H1 (cell line): ENCODE results near the gene DNMT3L. TPM values are rescaled to one million over a fixed set of nuclear protein-coding genes. Genes with fewer than 3 reads are reported as not detected.
"Not testable (repeated sequence)": the region's sequence is repeated elsewhere in the genome, so short reads cannot be mapped to it uniquely, and the experiment has no call there.

Source experiments
- CTCF ChIA-PET: fragments of 300-600 bp; sonication (Branson Sonifier 250); formaldehyde crosslinking; loops from one replicate; lab custom pipeline; 2021; ENCODE audit not compliant: partially characterized antibody; lab: Charles Lee
- POLR2A ChIA-PET: fragments of 300-600 bp; sonication (Branson Sonifier 250); formaldehyde crosslinking; loops from one replicate; lab custom pipeline; 2021; ENCODE audit warnings: inconsistent platforms; ENCODE audit not compliant: partially characterized antibody; lab: Charles Lee
- DNase-seq, 2 experiments: peaks; one replicate each; pipeline versions ENCODE4 v3.0.0 to v3.0.0-alpha.2; 2010 to 2022; ENCODE audit warnings: low spot score in 2 of 2, low read depth in 1 of 2, mixed read lengths in 1 of 2
- FAIRE-seq: peaks from 2 replicates; lab custom pipeline; 2011; peaks lifted over from hg19 to GRCh38; lab: Jason Lieb, UNC
- H2AFZ ChIP-seq: 2 replicates; pipeline ENCODE4 v1.8.1; 2012; ENCODE audit warnings: low read length, inconsistent platforms
- H2AK5ac ChIP-seq: 2 replicates; pipeline ENCODE4 v1.6.1; 2013; ENCODE audit warnings: low read depth, low read length
- H2BK120ac ChIP-seq: replicated peaks from 2 replicates; pipeline ENCODE3; 2013; ENCODE audit warnings: low read depth, low read length, inconsistent platforms
- H2BK12ac ChIP-seq: 2 replicates; pipeline ENCODE4 v1.6.1; 2013; ENCODE audit warnings: low read depth, low read length
- H2BK15ac ChIP-seq: 2 replicates; pipeline ENCODE4 v1.6.1; 2013; ENCODE audit warnings: low read length
- H2BK20ac ChIP-seq: 2 replicates; pipeline ENCODE4 v1.6.1; 2013; ENCODE audit warnings: low read length
- H2BK5ac ChIP-seq: 2 replicates; pipeline ENCODE4 v1.6.1; 2013; ENCODE audit warnings: low read depth, low read length
- H3K14ac ChIP-seq: 2 replicates; pipeline ENCODE4 v1.6.1; 2013; ENCODE audit warnings: inconsistent platforms; ENCODE audit not compliant: insufficient read length
- H3K18ac ChIP-seq: 2 replicates; pipeline ENCODE4 v1.6.1; 2013; ENCODE audit warnings: low read length; ENCODE audit errors: extremely low read depth
- H3K23ac ChIP-seq: 2 replicates; pipeline ENCODE4 v1.6.1; 2013; ENCODE audit warnings: inconsistent platforms; ENCODE audit not compliant: insufficient read length
- H3K23me2 ChIP-seq: 2 replicates; pipeline ENCODE4 v1.6.1; 2013; ENCODE audit warnings: low read depth, low read length
- H3K27ac ChIP-seq: 2 replicates; pipeline ENCODE4 v1.6.1; 2011; ENCODE audit warnings: low read depth, low read length, inconsistent platforms
- H3K27me3 ChIP-seq, 4 experiments: replicated peaks in 1 of 4; 1 replicate in 1 of 4; 2 replicates in 3 of 4; pipeline versions ENCODE4 v1.6.1 to v1.8.1; 2011 to 2013; ENCODE audit warnings: low read length in 3 of 4, mild to moderate bottlenecking in 3 of 4, inconsistent platforms in 2 of 4, mixed read lengths in 2 of 4, moderate library complexity in 1 of 4; ENCODE audit not compliant: control insufficient read depth in 3 of 4, insufficient read depth in 3 of 4; ENCODE audit errors: extremely low read depth in 1 of 4
- H3K36me3 ChIP-seq, 4 experiments: 2 replicates each; pipeline versions ENCODE4 v1.6.1 to v1.8.1; 2011 to 2013; ENCODE audit warnings: mild to moderate bottlenecking in 4 of 4, low read length in 3 of 4, moderate library complexity in 2 of 4, control low read depth in 1 of 4, inconsistent platforms in 1 of 4; ENCODE audit not compliant: insufficient read depth in 4 of 4, control insufficient read depth in 2 of 4
- H3K4ac ChIP-seq: replicated peaks from 2 replicates; pipeline ENCODE3; 2013; ENCODE audit warnings: low read length, low read depth, mixed read lengths, inconsistent platforms; ENCODE audit not compliant: insufficient read length
- H3K4me1 ChIP-seq, 4 experiments: replicated peaks in 1 of 4; 1 replicate in 1 of 4; 2 replicates in 3 of 4; pipeline versions ENCODE4 v1.6.1 to v1.8.1; 2011 to 2013; ENCODE audit warnings: low read length in 3 of 4, inconsistent platforms in 2 of 4, mixed read lengths in 1 of 4; ENCODE audit not compliant: insufficient read depth in 4 of 4, control insufficient read depth in 3 of 4
- H3K4me2 ChIP-seq, 2 experiments: 2 replicates each; pipeline versions ENCODE4 v1.6.1 to v1.8.1; 2011 to 2013; ENCODE audit warnings: low read depth in 2 of 2, low read length in 2 of 2, control low read depth in 1 of 2, inconsistent platforms in 1 of 2, mild to moderate bottlenecking in 1 of 2; ENCODE audit not compliant: insufficient read depth in 1 of 2
- H3K4me3 ChIP-seq, 4 experiments: fragments of 200-600, 300-600 bp in 1 of 4; sonication (generic), shearing (Covaris generic), sonication (Bioruptor Twin) in 1 of 4; 2 replicates each; pipeline versions ENCODE4 v1.5.1 to v1.8.1; 2011 to 2016; ENCODE audit warnings: low read length in 4 of 4, low read depth in 3 of 4, control low read depth in 2 of 4, inconsistent platforms in 2 of 4, mild to moderate bottlenecking in 2 of 4, mixed read lengths in 1 of 4, moderate library complexity in 1 of 4; ENCODE audit not compliant: insufficient read depth in 2 of 4; ENCODE audit errors: extremely low read depth in 1 of 4
- H3K56ac ChIP-seq: replicated peaks from 2 replicates; pipeline ENCODE3; 2013; ENCODE audit warnings: low read depth, mild to moderate bottlenecking, mixed read lengths, low read length, inconsistent platforms; ENCODE audit not compliant: insufficient read length
- H3K79me1 ChIP-seq: 2 replicates; pipeline ENCODE4 v1.6.1; 2013; ENCODE audit warnings: low read depth, low read length, control low read depth
- H3K79me2 ChIP-seq, 2 experiments: 2 replicates each; pipeline versions ENCODE4 v1.6.1 to v1.8.1; 2012 to 2013; ENCODE audit warnings: low read length in 2 of 2, mild to moderate bottlenecking in 2 of 2, inconsistent platforms in 1 of 2; ENCODE audit not compliant: insufficient read depth in 2 of 2, control insufficient read depth in 1 of 2
- H3K9ac ChIP-seq, 4 experiments: replicated peaks in 1 of 4; 1 replicate in 1 of 4; 2 replicates in 3 of 4; pipeline versions ENCODE4 v1.6.1 to v1.8.1; 2011 to 2013; ENCODE audit warnings: low read depth in 3 of 4, low read length in 3 of 4, control low read depth in 2 of 4, mild to moderate bottlenecking in 2 of 4, moderate library complexity in 2 of 4, inconsistent platforms in 1 of 4; ENCODE audit errors: extremely low read depth in 1 of 4
- H3K9me3 ChIP-seq, 2 experiments: 2 replicates each; pipeline versions ENCODE4 v1.6.1 to v1.8.1; 2012 to 2013; ENCODE audit warnings: mild to moderate bottlenecking in 2 of 2, moderate library complexity in 2 of 2, control low read depth in 1 of 2, inconsistent platforms in 1 of 2, low read depth in 1 of 2, low read length in 1 of 2, mixed read lengths in 1 of 2; ENCODE audit not compliant: insufficient read depth in 2 of 2
- H4K20me1 ChIP-seq, 2 experiments: replicated peaks in 1 of 2; 2 replicates each; pipeline versions ENCODE3 to v1.8.1; 2011 to 2013; ENCODE audit warnings: inconsistent platforms in 2 of 2, low read length in 2 of 2, mild to moderate bottlenecking in 1 of 2; ENCODE audit not compliant: insufficient read depth in 2 of 2, control insufficient read depth in 1 of 2
- H4K5ac ChIP-seq: 2 replicates; pipeline ENCODE4 v1.6.1; 2013; ENCODE audit warnings: low read length, low read depth, mixed read lengths, inconsistent platforms; ENCODE audit not compliant: insufficient read length
- H4K8ac ChIP-seq: 2 replicates; pipeline ENCODE4 v1.8.0; 2013; ENCODE audit warnings: mild to moderate bottlenecking, moderate library complexity, low read length, inconsistent platforms; ENCODE audit not compliant: insufficient read depth; ENCODE audit errors: extremely low read depth
- H4K91ac ChIP-seq: replicated peaks from 2 replicates; pipeline ENCODE3; 2013; ENCODE audit warnings: low read length, mixed read lengths, inconsistent platforms; ENCODE audit not compliant: insufficient read length
- WGBS, 2 experiments: shearing (Covaris generic) in 1 of 2; methylation state at CpG; one replicate each; pipeline versions ENCODE4 v1.1.6 to v1.1.7; 2013 to 2015; ENCODE audit warnings: low lambda C conversion rate in 2 of 2, mixed read lengths in 2 of 2, inconsistent platforms in 1 of 2, low coverage in 1 of 2, missing lambda C conversion rate in 1 of 2; ENCODE audit not compliant: insufficient replicate concordance in 2 of 2, insufficient coverage in 1 of 2, insufficient read length in 1 of 2; ENCODE audit errors: extremely low coverage in 1 of 2, missing lambda C conversion rate in 1 of 2; 5-methylcytosine and 5-hydroxymethylcytosine counted together
- polyA plus RNA-seq, 7 experiments: library from polyadenylated mRNA; depleted of rRNA in 3 of 7; stranded (reverse) in 5 of 7; unstranded in 2 of 7; fragments of >200 nt in 5 of 7; fragments of 200-250 nt in 2 of 7; gene quantifications; 1 replicate in 5 of 7; 2 replicates in 1 of 7; 4 replicates in 1 of 7; pipeline versions ENCODE4 v1.2.1 to v1.2.3, GENCODE V29; 2011 to 2013; ENCODE audit warnings: missing spikeins in 2 of 7, mixed read lengths in 2 of 7
- total RNA-seq: library from RNA; stranded (reverse); fragmentation: NEBNext Ultra II Directional; extraction: Animal tissue kit (Norgen Biotek cat#: 25700); gene quantifications from 2 replicates; pipeline ENCODE4 v1.2.1, GENCODE V29; 2021

The DNMT3L gene
- total and polyA plus RNA-seq, 2 of the 8 experiments (the other 6 are each of a cell fraction or from before 2014, with no cell fraction given) = 0.06 TPM; not detected in 1

DNA sequence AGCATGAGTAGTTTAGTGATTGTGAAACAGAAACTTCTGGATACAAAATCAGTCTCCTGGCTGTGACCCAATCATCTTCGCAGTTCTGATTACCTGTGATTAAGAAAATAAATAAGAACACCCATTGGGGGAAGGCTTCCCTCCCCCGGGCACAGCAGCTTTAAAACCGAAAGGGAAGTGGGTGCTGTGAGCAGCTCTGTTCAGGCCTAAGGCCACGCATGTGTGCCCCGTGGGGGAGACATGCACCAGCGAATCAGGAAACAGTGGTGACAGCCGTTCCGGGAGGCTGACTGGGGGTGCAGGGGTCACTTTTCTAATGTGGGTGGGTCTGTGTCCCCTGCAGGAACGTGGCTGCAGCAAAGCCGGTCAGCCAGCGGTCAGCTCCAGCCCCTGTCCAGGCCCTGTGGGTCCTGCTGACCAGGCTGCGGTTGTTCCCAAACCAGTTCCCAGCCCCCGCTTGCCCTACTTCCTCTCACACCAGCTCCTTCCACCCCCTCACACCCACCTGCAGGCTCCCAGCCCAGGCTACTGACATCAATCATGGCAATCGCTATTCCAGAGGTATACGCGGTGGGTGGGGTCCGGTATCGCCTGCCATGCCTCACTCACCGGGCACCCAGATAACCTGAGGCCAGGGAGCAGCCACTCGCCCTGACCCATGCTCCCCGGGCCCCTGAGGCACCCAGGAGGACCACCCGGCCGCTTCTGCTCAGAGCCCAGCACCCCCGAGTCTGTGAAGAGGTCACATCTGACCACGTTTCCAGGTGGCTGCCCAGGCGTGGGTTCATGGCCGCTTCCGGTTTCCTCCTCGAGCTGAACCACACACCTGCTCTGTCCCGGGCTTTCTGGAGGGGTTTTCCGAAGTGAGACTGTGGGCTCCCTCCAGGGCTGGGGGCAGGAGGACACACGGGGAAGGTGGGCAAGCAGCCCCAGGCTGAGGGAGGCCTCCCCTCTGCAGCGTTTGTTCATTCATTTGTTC, 54.7 kb downstream of the DNMT3L start:
- DNase-seq, H3K9me3 ChIP-seq, H3K56ac ChIP-seq, H4K91ac ChIP-seq, H3K4me1 ChIP-seq, H3K36me3 ChIP-seq, H3K9ac ChIP-seq, H3K79me2 ChIP-seq, H3K79me1 ChIP-seq, H3K4me3 ChIP-seq, H2BK120ac ChIP-seq, H2BK20ac ChIP-seq, H2BK5ac ChIP-seq, H2AFZ ChIP-seq, H4K20me1 ChIP-seq, H3K18ac ChIP-seq, H2BK15ac ChIP-seq, H3K4me2 ChIP-seq, H3K27ac ChIP-seq, FAIRE-seq, CTCF ChIA-PET, H3K23ac ChIP-seq, H3K14ac ChIP-seq, POLR2A ChIA-PET, H4K8ac ChIP-seq, H3K4ac ChIP-seq, H3K27me3 ChIP-seq, H4K5ac ChIP-seq, H2BK12ac ChIP-seq, H2AK5ac ChIP-seq, H3K23me2 ChIP-seq: not testable (repeated sequence)
- no CpG with 5 or more reads among the region's 33 CpGs for WGBS, 2 experiments
